ENCODE data around the gene ZNF106.

Gene ZNF106

DNA sequence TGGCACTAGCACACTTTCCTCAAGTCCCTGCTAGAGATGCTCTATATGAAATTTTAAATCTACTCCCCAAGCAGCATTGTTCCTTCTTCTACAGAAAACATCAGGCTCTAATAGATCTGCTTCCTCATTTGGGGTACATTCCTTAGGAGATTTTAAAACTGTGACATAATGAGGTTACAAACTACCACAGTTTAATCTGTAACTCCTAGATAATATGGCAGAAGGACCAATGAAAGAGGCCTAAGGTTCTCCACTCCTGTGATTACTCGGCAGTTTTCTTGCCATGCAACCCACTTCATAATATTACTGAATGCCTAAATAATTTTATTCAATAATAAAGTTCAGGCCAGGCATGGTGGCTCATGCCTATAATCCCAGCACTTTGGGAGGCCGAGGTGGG lies 16.1 kb downstream of the ZNF106 start:
- no peak for DNase-seq

DNA sequence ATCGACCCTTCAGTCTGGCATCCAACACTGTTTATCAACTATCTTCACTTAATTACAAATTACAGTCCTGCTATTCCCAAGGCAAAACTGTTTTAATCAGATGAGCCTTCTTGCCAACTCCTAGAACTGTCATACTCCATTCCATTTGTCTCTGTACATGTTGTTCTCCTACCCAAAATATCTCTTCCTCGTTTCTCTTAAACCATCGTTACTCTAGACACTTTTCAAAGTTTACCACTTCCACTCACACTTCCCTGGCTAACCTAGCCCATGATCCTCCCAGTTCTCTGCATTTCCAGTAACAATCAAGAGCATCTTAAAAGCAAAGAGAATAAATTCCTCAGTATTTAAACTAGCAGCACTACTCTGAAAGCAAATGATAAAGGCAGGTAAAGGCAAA lies 19.9 kb downstream of the ZNF106 start:
- no peak for DNase-seq

DNA sequence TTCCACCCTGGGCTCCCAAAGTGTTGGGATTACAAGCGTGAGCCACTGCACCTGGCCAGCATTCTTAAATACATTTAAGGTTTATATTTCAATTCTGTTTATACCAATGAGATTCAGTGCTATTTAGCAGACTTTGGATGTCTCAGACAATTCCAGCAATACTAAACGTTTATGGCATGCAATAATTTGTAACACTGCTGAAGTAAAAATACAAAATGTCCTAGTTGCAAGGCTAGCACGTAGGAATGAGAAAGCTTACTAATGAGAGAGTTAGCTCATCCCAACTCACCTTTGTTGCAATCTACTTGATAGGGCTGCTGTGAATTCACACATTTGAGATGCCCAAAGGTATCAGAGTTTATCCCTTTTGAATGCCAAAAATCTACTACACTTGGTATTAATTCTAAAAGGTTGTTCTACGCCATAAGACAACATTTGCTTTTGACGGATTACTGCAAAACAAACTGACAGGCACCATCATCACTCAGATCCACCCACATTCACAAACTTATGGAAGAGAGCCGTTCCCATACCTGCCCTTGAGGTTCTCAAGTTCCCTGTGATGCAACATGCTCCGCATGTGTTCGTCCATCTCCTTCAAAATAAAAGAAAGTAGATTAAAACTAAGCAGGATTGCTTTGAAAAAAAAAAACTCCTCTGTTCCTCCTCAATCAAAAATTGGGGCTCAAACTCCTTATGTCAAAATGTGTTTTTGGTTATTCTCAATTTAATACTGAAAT lies 25.3 kb downstream of the ZNF106 start:
- DNase-seq, result no peak

DNA sequence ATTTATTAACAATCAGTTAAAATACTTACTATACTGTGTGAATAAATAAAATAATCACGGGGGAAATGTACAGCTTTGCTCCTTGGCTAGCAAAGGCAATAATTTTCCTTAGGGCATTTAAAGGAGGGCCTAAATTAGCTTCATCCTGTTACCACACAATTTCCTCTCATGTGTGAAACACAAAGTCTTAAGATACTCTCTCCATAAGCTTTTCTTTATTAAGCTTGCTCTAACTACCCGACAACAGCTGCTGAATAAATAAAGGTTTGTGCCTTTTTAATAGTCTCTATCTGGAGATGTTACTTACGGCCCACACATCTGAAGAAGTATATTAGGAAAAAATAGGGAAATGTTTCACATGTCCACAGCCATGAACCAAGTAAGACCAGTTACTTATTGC lies 29.7 kb downstream of the ZNF106 start:
- DNase-seq, result no peak

DNA sequence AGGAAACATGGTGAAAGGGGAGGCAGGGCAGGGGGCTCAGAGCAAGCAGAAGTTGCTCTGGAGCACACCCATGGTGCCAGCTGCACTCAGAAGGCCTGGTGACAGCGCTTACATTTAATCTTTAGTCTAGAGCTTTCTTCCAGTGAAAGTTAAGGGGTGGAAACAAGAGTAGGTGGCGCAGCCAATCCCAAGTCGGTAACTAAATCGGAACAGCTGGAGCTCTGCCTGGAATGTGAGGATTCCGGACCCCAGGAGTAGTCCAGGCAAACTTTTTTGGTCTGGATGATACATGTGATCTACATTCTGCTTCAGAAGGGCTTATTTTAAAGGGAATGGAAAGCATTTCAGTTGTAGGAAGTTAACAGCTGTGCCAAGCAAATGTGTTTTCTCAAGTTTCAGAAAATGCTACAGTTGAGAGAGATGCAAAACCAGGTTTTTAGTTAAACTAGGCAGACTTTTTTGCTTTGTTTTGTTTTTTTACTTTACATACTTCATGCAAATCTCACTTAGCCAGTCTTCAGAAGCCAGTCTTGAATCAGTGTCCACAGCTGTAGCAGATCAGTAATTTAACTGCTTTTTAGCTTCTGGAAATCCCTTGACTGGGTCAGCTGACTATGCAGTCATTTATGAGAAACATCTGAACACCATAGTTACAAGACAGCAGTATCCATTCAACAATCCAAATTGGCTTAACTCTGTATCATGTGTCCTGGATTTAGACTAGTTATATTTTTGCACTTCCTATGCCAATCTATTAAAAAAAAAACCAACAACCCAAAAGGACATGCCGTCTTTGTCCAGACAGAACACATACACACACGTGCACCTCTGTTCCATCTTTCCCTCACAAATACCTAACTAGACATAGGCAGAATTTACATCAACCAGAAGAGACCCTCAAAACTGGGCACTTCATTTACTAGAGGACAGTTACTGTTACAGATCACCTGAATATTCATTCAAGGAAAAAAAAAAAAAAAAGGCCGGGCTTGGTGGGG lies 33.2 kb downstream of the ZNF106 start:
- DNase-seq, result peak; percentile 97

DNA sequence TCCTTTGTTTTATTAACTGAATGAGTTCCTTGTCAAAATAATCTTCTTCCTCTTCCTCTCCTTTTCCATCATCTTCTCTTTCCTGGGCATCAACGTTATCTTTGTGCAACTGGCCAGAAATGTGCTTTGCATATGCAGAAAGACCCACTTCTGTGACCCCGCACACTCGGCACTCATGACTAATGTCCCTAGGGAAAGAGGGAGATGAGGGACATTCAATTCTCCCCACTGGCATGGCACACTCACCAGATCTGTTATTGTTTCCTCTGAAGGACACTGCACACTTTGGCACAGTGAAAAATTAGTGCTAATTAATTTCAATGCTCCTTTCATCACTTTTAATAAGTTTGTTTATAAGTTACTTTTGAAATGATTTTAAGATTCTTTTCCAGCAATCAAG lies 34.0 kb downstream of the ZNF106 start:
- peak; percentile 63 for DNase-seq

DNA sequence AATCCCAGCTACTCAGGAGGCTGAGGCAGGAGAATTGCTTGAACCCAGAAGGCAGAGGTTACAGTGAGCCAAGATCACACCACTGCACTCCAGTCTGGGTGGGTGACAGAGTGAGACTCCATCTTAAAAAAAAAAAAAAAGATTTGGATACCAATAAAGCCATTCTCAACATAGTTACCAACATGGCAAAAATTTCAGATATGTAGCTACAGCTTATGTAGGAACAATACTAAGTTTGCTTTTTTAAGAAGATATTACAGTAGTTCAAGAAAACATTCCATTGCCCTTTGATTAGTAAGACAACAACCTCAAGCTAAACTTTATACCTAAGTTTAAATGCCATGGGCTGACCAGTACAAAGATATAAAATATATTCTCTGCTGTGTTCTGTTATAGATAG lies 34.4 kb downstream of the ZNF106 start:
- peak; percentile 43 for DNase-seq

DNA sequence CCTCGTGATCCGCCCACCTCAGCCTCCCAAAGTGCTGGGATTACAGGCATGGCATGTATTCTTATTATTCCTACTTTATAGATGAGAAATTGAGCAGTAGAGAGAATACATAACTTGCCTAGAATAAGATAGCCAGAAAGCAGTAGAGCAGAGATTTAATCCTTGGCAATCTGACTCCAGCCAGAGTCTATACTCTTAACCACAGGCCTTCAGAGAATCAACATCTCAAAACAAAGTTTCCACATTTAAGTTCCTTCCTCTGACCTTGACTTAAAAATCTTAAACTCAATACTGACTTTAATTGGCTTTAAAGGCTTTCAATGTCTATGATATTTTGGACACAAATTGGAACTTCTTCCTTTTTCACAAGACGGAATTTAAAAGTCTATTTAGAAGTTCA lies 37.1 kb downstream of the ZNF106 start:
- DNase-seq, result no peak

DNA sequence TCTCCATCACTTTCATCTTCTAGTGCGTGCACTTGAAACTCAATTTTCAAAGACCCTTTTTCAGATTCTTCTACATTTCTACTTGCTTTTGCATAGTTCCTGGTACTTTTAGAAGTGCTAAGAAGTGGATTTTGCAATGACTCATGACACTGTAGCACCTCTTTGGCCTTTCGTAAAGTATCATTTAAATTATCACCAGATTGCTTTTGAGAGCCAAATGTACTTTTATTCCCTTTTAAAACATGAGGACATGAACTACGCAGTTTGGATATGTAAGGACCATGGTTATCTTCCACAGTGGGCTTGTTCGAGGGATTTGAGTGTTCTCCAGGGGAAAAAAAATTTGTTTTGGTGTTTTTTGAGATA lies 40.5 kb downstream of the ZNF106 start:
- DNase-seq, result no peak

DNA sequence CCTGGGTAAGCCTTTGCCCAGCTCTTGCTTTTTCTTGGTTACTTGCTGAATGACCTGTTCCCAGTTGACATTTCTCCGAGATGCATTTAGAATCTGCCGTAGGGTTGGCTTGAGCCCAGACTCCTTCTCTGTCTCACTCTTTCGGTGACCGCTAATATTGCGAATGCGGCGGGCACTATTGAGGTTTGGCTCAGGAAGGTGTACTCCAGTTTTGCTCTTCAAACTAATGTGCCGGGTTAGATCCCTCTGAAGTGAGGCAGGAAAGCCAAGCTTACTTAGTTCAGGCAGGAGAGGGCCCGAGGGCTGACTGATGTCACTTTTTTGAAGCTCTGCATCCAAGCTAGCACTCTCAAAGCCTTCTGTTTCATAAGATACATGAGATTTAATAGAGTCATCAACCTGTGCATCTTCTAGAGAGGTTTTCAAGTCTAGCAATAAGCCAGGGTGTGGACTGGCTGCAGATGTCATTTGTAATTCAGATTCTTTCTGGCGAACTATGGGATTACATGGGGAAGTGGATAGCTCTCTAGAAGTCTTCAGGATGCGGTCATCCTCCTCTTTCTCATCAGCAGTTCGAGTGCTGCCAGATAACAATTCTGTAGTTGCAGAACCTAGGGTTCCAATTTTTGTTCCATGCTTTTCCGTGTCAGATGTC lies 41.0 kb downstream of the ZNF106 start:
- no peak for DNase-seq

DNA sequence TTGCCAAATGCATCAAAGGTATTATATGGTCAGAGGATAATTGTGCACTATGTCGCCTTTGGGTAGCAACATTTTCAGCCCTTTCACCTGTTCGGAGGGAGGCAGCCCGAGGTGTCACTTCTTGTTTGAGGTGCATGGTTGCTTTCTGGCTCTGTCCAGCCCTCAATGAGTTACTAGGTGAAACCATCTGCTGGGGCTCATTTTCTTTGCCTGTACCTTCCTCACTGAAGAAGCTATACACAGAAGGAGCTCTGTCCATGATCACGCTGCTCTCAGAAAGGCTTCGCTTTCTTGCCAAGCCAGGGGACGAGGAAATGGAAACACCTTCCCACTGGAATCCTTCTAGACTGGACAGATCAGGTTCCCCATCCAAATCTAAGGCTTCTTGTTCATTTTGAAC lies 42.7 kb downstream of the ZNF106 start:
- no peak for DNase-seq

DNA sequence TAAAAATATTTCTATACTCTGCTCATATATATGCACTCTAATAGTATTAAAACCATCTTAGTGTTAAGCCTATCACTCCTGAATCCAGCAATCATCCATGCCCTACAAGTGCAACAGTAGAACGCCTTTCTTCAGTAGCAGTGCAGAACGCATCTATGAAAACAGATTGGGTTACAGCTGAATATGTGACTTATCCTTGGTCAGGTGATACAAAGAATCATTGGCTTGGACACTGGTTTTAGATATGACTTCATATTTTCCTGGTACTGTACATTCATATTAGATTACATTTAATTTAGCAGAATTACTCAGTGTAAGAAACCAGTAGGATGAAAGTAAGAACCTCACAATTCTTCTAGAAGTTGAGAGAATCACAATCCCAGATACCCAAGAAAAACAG lies 43.3 kb downstream of the ZNF106 start:
- DNase-seq, result no peak

DNA sequence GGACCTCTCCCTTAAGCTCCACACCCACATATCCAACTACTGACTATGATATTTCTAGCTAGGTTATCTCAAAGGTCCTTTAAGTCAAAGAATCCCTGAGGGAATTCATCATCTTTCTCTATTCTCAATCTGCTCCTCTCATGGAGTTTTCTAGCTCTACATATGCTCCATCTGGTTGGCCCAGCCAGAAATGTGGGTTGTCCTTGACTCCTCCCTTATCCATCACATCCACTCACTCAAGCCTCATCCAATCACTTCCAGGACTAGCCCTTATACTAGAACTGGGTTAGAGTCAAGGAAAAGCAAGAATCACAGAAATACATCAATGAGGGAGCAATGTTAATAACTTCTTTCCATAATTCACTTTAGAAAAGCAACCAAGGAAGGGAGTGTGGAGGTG lies 45.4 kb downstream of the ZNF106 start:
- DNase-seq, result no peak

DNA sequence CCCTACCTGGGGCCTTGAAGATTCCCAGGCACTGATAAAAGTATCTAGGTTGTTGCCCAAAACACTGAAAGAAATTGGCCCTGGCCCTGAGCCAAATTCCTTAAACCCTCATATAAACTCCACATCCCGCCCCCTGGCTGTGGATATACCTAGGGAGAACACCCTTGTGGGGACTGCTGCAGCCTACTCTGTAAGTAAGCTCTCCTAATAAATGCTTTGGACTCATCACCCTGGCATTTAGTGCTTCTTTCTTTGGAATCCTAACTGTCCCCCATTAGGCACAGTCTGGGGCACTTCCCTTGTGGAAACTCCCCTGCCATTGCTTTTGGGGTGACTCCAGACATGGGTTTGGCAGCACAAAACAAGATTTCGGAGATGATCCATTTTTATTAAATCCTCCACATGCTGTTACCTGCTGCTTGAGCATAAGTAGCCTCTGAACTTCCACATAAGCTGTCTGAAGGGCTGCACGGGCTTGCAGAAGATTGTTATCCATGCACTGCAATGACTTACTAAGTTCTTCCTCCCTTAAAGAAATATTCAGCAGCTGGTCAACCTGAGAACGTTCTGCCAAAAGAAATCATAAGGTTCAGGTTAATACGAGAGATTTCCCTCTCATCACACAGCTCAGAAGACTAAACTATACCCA lies 46.4 kb downstream of the ZNF106 start:
- peak; percentile 6 for DNase-seq

DNA sequence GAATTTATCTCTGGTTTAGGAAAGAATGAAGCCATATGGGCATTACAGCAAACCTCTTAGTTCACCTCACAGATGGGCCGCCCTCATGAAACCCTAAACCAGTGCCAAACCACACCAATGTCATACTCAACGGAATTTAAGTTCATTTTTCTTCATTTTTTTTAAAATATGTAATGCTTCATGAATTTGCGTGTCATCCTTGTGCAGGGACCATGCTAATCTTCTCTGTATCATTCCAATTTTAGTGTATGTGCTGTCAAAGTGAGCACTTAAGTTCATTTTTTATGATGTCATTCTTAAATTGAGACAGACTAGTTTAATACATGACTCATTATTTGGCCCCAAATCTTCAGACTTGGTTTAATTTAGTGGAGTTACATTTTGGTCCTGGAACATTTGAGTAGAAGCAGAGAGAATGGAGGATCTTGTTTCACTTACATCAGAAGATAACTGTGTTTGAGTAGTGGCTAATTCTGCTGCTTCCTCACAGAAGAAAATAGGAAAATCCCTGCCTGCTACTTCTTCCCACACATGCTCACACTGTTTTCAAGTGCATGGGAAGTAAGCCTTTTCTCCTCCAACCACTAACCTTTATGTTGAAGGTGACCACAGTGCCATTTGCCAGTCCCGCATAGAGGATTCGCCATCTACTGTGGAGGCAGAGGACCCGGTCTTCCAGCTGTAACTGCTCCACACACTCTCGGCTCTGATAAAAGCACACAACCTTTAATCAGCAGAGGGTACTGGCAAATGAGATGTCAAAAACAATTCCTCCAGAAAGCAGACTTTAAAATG lies 63.3 kb downstream of the ZNF106 start:
- peak; percentile 93 for DNase-seq

DNA sequence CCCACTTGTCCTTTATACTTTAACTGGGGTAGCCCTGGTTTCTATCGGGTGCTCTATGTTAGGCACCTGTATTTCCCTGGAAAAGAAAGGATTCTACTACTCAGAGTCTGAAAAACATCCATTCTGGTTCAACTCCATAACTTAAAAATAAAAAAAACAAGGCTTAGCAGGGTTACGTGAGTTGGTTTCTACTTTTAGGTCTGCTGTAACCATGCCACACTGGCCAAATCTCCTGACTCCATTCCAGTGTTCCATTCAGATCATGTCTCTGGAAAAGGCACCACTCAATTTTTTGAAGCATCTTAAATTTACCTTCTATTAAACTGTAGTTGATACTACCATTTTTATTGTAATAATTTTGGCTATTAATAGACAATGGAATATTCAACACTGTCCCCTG lies 69.6 kb downstream of the ZNF106 start:
- DNase-seq, result no peak

DNA sequence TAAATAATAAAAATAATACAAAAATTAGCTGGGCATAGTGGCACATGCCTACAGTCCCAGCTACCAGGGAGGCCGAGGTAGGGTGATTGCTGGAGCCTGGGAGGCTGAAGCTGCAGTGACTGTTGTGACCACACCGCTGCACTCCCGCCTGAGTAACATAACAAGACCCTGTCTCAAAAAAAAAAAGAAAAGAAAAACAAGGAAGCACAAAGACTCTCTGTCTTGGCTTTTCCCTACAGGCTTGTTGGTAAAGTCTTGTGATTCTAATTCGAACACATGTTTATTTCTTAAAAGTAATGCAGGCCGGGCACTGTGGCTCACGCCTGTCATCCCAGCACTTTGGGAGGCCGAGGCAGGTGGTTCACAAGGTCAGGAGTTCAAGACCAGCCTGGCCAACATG lies 71.6 kb downstream of the ZNF106 start:
- DNase-seq, result no peak

DNA sequence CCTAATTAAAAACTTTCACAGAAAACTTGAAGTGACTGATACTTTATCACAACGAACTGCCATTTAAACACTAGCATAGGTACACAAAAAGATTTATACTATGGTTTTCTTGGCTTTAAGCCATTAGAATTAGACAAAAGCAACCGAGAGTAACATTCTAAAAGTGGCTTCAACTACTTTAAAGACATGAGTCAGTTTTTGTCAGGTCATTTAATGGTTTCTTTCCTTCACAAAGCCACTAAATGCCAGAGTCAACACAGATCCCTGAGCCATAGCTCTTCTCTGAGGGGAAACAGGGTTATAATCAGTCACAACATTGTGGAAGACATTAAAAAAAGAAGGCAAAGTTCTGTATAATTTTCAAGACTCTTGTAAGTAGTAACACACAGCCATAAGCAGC lies 77.0 kb downstream of the ZNF106 start:
- no peak for DNase-seq

DNA sequence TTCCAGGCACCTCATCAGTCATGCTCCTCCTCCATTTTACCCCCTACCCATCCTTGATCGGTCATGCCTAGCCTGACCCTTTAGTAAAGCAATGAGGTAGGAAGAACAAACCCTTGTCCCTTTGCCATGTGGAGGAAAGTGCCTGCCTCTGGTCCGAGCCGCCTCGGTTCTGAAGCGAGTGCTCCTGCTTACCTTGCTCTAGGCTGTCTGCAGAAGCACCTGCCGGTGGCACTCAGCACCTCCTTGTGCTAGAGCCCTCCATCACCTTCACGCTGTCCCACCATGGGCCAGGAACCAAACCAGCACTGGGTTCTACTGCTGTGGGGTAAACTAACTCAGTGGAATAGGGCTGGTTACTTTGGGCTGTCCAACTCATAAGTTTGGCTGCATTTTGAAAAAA lies 79.1 kb downstream of the ZNF106 start:
- no peak for DNase-seq

DNA sequence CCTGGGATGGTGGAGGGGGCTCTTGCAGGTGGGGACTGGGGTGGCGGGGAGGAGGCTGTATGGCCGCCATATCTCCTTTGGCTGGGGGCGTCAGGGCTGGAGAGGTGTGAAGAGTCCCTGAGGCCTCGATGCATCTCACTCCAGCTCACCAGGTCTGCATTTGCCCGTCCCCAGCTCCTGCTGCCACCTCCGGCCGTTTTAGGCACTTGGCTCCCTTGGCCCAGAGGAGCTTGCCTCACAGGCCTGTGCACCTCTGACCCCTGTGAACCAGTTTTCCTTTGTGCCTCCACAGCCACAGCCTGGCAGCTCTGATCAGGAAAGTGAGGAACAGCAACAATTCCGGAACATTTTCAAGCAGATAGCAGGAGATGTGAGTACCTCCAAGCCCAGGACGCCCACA lies 81.9 kb downstream of the ZNF106 start:
- DNase-seq, result no peak

DNA sequence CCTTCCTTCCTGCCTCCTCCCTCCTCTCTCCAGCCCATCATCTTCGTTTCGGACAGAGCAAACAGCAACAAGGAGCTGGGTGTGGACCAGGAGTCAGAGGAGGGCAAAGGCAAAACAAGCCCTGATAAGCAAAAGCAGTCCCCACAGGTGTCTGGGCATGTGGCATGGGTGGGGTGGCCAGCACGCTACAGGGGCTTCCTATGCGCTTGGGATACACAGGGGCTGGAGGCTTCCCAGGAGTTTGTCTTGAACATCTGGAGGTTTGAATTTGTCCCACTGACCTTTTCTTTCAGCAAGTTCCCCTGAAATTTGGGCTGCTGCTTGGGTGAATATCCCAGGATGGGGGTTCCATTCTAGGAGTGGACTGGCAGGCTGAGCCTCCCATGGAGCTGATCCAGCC lies 82.8 kb downstream of the ZNF106 start:
- DNase-seq, result no peak

DNA sequence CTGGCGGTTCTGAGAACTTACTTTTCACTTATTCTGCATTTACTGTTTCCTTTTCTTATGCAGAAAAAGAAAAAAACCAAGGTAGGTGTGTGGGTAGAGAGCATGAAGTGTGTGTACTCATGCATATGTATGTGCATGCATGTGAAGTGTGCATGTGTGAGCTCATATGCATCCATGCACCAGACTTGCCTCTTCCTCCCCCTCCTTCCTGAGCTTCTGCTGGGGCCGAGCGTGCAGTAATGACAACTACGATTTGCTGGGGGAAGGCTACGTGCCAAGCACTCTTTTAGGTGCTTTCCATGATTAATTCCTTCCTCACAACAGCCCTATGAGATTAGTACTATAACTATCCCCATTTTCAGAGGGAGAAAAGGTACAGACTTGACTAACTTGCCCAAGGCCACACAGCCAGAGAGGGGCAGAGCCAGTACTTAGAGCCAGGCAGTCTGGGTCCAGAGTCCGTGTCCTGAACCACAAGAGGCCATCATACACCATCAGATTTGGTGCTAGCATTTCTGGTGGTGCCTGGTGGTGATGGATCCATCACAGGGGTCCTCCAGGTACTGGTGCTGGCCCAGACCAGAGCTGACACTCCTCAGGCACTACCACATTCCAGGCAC lies 85.0 kb downstream of the ZNF106 start:
- no peak for DNase-seq
